Liver (tissue), 3 donors: Measurements from ENCODE around the gene DUT.

Experiments used
- EGR1 ChIP-seq, 2 donors: IDR thresholded peaks; 2 replicates each; pipeline ENCODE4 v1.6.1; 2016 to 2018; ENCODE audit warnings: antibody characterized with exemption in 2 of 2, low read depth in 2 of 2
- GABPA ChIP-seq, 2 donors: IDR thresholded peaks in 1 of 2; conservative IDR thresholded peaks in 1 of 2; 2 replicates each; pipeline ENCODE4 v1.6.1; 2016; ENCODE audit warnings: antibody characterized with exemption in 2 of 2, mild to moderate bottlenecking in 1 of 2, moderate library complexity in 1 of 2
- HNF4G ChIP-seq: IDR thresholded peaks from 2 replicates; pipeline ENCODE4 v1.6.1; 2016; ENCODE audit warnings: antibody characterized with exemption
- JUND ChIP-seq, 2 donors: IDR thresholded peaks; 2 replicates each; pipeline ENCODE4 v1.6.1; 2016; ENCODE audit warnings: antibody characterized with exemption in 2 of 2
- TF ChIP-seq, protein P1 (sequence below): fragments of 150-350 bp; IDR thresholded peaks from 2 replicates; pipeline ENCODE4 v1.5.1; 2017; ENCODE audit warnings: improper control_type of control experiment, low read depth, low read length; ENCODE audit not compliant: missing input control
- TF ChIP-seq, protein P2 (sequence below): IDR thresholded peaks from 2 replicates; pipeline ENCODE4 v1.6.1; 2016; ENCODE audit warnings: antibody characterized with exemption
- donor health status: healthy.
- donor health status: healthy.

DNA sequence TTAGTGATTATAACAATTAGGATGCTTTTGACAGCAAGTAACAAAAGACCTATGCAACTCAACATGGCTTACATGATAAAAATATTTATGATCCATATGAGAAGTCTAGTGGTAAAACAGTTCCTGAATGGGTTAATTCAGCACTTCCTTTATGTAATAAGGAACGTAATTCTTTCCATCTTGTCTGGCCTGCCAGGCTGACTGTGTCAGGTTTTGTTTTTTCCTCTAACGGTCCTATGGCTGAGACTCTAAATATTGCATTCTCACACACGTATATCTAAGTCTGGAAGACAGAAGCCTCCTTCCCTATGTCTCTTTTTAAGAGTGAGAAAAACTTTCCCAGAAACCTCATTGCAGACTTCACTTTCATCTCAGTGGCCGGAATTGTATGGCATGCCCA is 50.6 kb downstream of the DUT start:
- TF ChIP-seq, protein P1, sequence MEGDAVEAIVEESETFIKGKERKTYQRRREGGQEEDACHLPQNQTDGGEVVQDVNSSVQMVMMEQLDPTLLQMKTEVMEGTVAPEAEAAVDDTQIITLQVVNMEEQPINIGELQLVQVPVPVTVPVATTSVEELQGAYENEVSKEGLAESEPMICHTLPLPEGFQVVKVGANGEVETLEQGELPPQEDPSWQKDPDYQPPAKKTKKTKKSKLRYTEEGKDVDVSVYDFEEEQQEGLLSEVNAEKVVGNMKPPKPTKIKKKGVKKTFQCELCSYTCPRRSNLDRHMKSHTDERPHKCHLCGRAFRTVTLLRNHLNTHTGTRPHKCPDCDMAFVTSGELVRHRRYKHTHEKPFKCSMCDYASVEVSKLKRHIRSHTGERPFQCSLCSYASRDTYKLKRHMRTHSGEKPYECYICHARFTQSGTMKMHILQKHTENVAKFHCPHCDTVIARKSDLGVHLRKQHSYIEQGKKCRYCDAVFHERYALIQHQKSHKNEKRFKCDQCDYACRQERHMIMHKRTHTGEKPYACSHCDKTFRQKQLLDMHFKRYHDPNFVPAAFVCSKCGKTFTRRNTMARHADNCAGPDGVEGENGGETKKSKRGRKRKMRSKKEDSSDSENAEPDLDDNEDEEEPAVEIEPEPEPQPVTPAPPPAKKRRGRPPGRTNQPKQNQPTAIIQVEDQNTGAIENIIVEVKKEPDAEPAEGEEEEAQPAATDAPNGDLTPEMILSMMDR, result no peak
- no peak for TF ChIP-seq HNF4G
- TF ChIP-seq EGR1 (IDR thresholded peaks at IDR 0.05; ENCODE audit: low read depth in 2 of 2), result no peak
- TF ChIP-seq, protein P2, sequence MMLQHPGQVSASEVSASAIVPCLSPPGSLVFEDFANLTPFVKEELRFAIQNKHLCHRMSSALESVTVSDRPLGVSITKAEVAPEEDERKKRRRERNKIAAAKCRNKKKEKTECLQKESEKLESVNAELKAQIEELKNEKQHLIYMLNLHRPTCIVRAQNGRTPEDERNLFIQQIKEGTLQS, result no peak
- TF ChIP-seq JUND (IDR thresholded peaks at IDR 0.05), result no peak
- no peak for TF ChIP-seq GABPA (IDR thresholded peaks at IDR 0.05 in 1 of 2, conservative IDR thresholded peaks at IDR 0.05 in 1 of 2)
